HG02970 (cell line): ENCODE measurements around the gene CACNB2.

Source experiments
- ATAC-seq: cut with Tn5 transposase; IDR thresholded peaks from one replicate; pipeline ENCODE4 v1.9.1; 2021; ENCODE audit warnings: mild to moderate bottlenecking, moderate library complexity, moderate number of reproducible peaks; ENCODE audit not compliant: unreplicated experiment, low FRiP score

Gene CACNB2

GRCh38 chr10:18325410-18325809 lies 185.2 kb downstream of the CACNB2 start:
- ATAC-seq, result no peak

- ATAC-seq, result no peak
Observed at GRCh38 chr10:18325889-18326531, 185.8 kb downstream of the CACNB2 start.

GRCh38 chr10:18328941-18329340 lies 188.7 kb downstream of the CACNB2 start:
- ATAC-seq, result no peak

GRCh38 chr10:18332048-18332447 lies 191.8 kb downstream of the CACNB2 start:
- ATAC-seq, result no peak

- no peak for ATAC-seq
Observed at GRCh38 chr10:18332484-18332883, 192.3 kb downstream of the CACNB2 start.

- ATAC-seq, result no peak
Observed at GRCh38 chr10:18333621-18334020, 193.4 kb downstream of the CACNB2 start.

GRCh38 chr10:18334116-18334867 lies 194.1 kb downstream of the CACNB2 start:
- ATAC-seq, result no peak

- ATAC-seq, result no peak
Observed at GRCh38 chr10:18340496-18341051, 200.3 kb downstream of the CACNB2 start.

- no peak for ATAC-seq
Observed at GRCh38 chr10:18341055-18341454, 200.8 kb downstream of the CACNB2 start.

- no peak for ATAC-seq
Observed at GRCh38 chr10:18343573-18343972, 203.3 kb downstream of the CACNB2 start.

- ATAC-seq, result no peak
Observed at GRCh38 chr10:18345308-18345707, 205.1 kb downstream of the CACNB2 start.

- no peak for ATAC-seq
Observed at GRCh38 chr10:18350340-18350739, 210.1 kb downstream of the CACNB2 start.

GRCh38 chr10:18351421-18351820 lies 211.2 kb downstream of the CACNB2 start:
- ATAC-seq, result no peak

GRCh38 chr10:18352175-18352574 lies 212.0 kb downstream of the CACNB2 start:
- no peak for ATAC-seq

- ATAC-seq, result no peak
Observed at GRCh38 chr10:18359812-18360211, 219.6 kb downstream of the CACNB2 start.

GRCh38 chr10:18362892-18363291 lies 222.7 kb downstream of the CACNB2 start:
- no peak for ATAC-seq

- ATAC-seq, result no peak
Observed at GRCh38 chr10:18364987-18365775, 225.0 kb downstream of the CACNB2 start.

- ATAC-seq, result no peak
Observed at GRCh38 chr10:18367840-18368239, 227.6 kb downstream of the CACNB2 start.

- no peak for ATAC-seq
Observed at GRCh38 chr10:18368273-18368672, 228.0 kb downstream of the CACNB2 start.

GRCh38 chr10:18368682-18369081 lies 228.5 kb downstream of the CACNB2 start:
- ATAC-seq, result no peak

GRCh38 chr10:18369859-18370473 lies 229.7 kb downstream of the CACNB2 start:
- ATAC-seq, result no peak
